Vagina (tissue), 2 donors: ENCODE data around the gene WFDC5. TPM values are rescaled to one million over a fixed set of nuclear protein-coding genes. Genes with fewer than 3 reads are reported as not detected.

ENCODE experiments used
- DNase-seq, 2 donors: peaks; one replicate each; pipeline ENCODE4 v3.0.0-alpha.2; 2017; ENCODE audit errors: extremely low spot score in 2 of 2
- H3K27ac ChIP-seq: fragments of 200-600 bp; sonication (generic); one replicate; pipeline ENCODE4 v1.5.1; 2019
- H3K27me3 ChIP-seq: fragments of 200-600 bp; sonication (generic); one replicate; pipeline ENCODE4 v1.5.1; 2019
- H3K36me3 ChIP-seq, 2 donors: fragments of 200-600 bp; sonication (generic); one replicate each; pipeline ENCODE4 v1.5.1; 2017 to 2019
- H3K4me1 ChIP-seq: fragments of 200-600 bp; sonication (generic); one replicate; pipeline ENCODE4 v1.5.1; 2019
- H3K4me3 ChIP-seq, 2 donors: fragments of 200-600 bp; sonication (generic); 1 replicate in 1 of 2; 2 replicates in 1 of 2; pipeline ENCODE4 v1.5.1; 2016 to 2019
- H3K9me3 ChIP-seq: fragments of 200-600 bp; sonication (generic); one replicate; pipeline ENCODE4 v1.5.1; 2019
- CTCF ChIP-seq, 3 experiments: fragments of 450-650 bp in 2 of 3; fragments of 200-600 bp in 1 of 3; sonication (generic) in 1 of 3; IDR thresholded peaks; one replicate each; pipeline ENCODE4 v1.5.1; 2017 to 2019; ENCODE audit warnings: antibody characterized with exemption in 3 of 3, mild to moderate bottlenecking in 2 of 3, moderate library complexity in 2 of 3
- POLR2A ChIP-seq, 2 donors: fragments of 450-650 bp; IDR thresholded peaks; one replicate each; pipeline ENCODE4 v1.6.1; 2017; ENCODE audit warnings: antibody characterized with exemption in 2 of 2, mild to moderate bottlenecking in 2 of 2, moderate library complexity in 2 of 2
- POLR2AphosphoS5 ChIP-seq, 2 donors: sonication (generic); formaldehyde crosslinking; IDR thresholded peaks; one replicate each; pipeline ENCODE4 v1.9.0; 2017; ENCODE audit warnings: antibody characterized with exemption in 2 of 2, mild to moderate bottlenecking in 2 of 2, low read depth in 1 of 2; ENCODE audit not compliant: insufficient read depth in 1 of 2
- intact Hi-C: fragments of 100-400 bp; cut with DNase I; formaldehyde crosslinking; loops from one replicate; pipeline ENCODE4 v1.15.1; 2023
- total RNA-seq: library from RNA; depleted of rRNA; stranded (reverse); fragments of >200 nt; gene quantifications from one replicate; pipeline ENCODE4 v1.2.3, GENCODE V29; 2016

The WFDC5 gene
- total RNA-seq, 1 donor from 2014 or later = 6.1 TPM

- no peak for TF ChIP-seq CTCF (IDR thresholded peaks at IDR 0.05)
- TF ChIP-seq POLR2A (IDR thresholded peaks at IDR 0.05) = no peak
- no peak for TF ChIP-seq POLR2AphosphoS5 (IDR thresholded peaks at IDR 0.05; ENCODE audit: insufficient read depth in 1 of 2, low read depth in 1 of 2)
- no peaks in the 10 kb centered on the region for H3K36me3 ChIP-seq
- no peaks in the 10 kb centered on the region for H3K27me3 ChIP-seq
- peaks cover 11% of the 10 kb centered on the region for H3K4me1 ChIP-seq
- no peak overlapping the region for H3K27ac ChIP-seq
- no peaks in the 10 kb centered on the region for H3K9me3 ChIP-seq
- no peak overlapping the region for H3K4me3 ChIP-seq
- DNase-seq = no peak
- intact Hi-C loops = loop anchor here (10.0 kb wide), 1 partner anchor 76 kb away; no protein-coding TSS in a partner anchor
Measured at GRCh38 chr20:45090481-45090880, 24.5 kb downstream of the WFDC5 start.

GRCh38 chr20:45088247-45088646 lies 26.7 kb downstream of the WFDC5 start:
- H3K4me3 ChIP-seq = no peak overlapping the region
- intact Hi-C loops = no loop called here
- H3K27ac ChIP-seq = no peak overlapping the region
- H3K4me1 ChIP-seq = peaks cover 11% of the 10 kb centered on the region
- DNase-seq = no peak
- TF ChIP-seq POLR2A (IDR thresholded peaks at IDR 0.05) (no peak), CTCF (IDR thresholded peaks at IDR 0.05) (no peak), POLR2AphosphoS5 (IDR thresholded peaks at IDR 0.05; ENCODE audit: insufficient read depth in 1 of 2, low read depth in 1 of 2) (no peak)
- no peaks in the 10 kb centered on the region for H3K9me3 ChIP-seq
- no peaks in the 10 kb centered on the region for H3K36me3 ChIP-seq
- no peaks in the 10 kb centered on the region for H3K27me3 ChIP-seq

GRCh38 chr20:45087814-45088213 lies 27.2 kb downstream of the WFDC5 start:
- H3K9me3 ChIP-seq = peaks cover 1% of the 10 kb centered on the region
- no peak overlapping the region for H3K27ac ChIP-seq
- H3K27me3 ChIP-seq = no peaks in the 10 kb centered on the region
- no peak overlapping the region for H3K4me3 ChIP-seq
- peaks cover 0 to 2% of the 10 kb centered on the region in 2 donors for H3K36me3 ChIP-seq
- H3K4me1 ChIP-seq = peaks cover 11% of the 10 kb centered on the region
- DNase-seq = no peak
- intact Hi-C loops = no loop called here
- no peak for TF ChIP-seq POLR2A (IDR thresholded peaks at IDR 0.05)
- TF ChIP-seq POLR2AphosphoS5 (IDR thresholded peaks at IDR 0.05; ENCODE audit: insufficient read depth in 1 of 2, low read depth in 1 of 2) = no peak
- TF ChIP-seq CTCF (IDR thresholded peaks at IDR 0.05) = no peak

- peaks cover 0 to 7% of the 10 kb centered on the region in 2 donors for H3K36me3 ChIP-seq
- H3K9me3 ChIP-seq = peaks cover 7% of the 10 kb centered on the region
- peaks cover 11% of the 10 kb centered on the region for H3K4me1 ChIP-seq
- no peak for TF ChIP-seq POLR2AphosphoS5 (IDR thresholded peaks at IDR 0.05; ENCODE audit: insufficient read depth in 1 of 2, low read depth in 1 of 2)
- no peak for TF ChIP-seq POLR2A (IDR thresholded peaks at IDR 0.05)
- no peak for TF ChIP-seq CTCF (IDR thresholded peaks at IDR 0.05)
- H3K27me3 ChIP-seq = no peaks in the 10 kb centered on the region
- H3K4me3 ChIP-seq = no peak overlapping the region
- DNase-seq = no peak
- H3K27ac ChIP-seq = no peak overlapping the region
- intact Hi-C loops = no loop called here
Measured at GRCh38 chr20:45087097-45087790, 27.7 kb downstream of the WFDC5 start.

- TF ChIP-seq CTCF (IDR thresholded peaks at IDR 0.05) (no peak), POLR2AphosphoS5 (IDR thresholded peaks at IDR 0.05; ENCODE audit: insufficient read depth in 1 of 2, low read depth in 1 of 2) (no peak), POLR2A (IDR thresholded peaks at IDR 0.05) (no peak)
- Histone ChIP-seq H3K4me1 (peaks cover 11% of the 10 kb centered on the region), H3K27ac (no peak overlapping the region), H3K36me3 (peaks cover 0 to 11% of the 10 kb centered on the region in 2 donors), H3K27me3 (no peaks in the 10 kb centered on the region), H3K9me3 (peaks cover 7% of the 10 kb centered on the region), H3K4me3 (no peak overlapping the region)
- intact Hi-C loops = no loop called here
- no peak for DNase-seq
Measured at GRCh38 chr20:45085867-45086266, 29.1 kb downstream of the WFDC5 start.
